ENCODE measurements around the gene OR1I1. TPM values are rescaled to one million over a fixed set of nuclear protein-coding genes. Genes with fewer than 3 reads are reported as not detected.
"Not testable (repeated sequence)": the region's sequence is repeated elsewhere in the genome, so short reads cannot be mapped to it uniquely, and the experiment has no call there.

OR1I1 gene
- polyA plus RNA-seq, 4 donors, result 0.03 to 0.14 (median 0.06) TPM; not detected in 1

DNA sequence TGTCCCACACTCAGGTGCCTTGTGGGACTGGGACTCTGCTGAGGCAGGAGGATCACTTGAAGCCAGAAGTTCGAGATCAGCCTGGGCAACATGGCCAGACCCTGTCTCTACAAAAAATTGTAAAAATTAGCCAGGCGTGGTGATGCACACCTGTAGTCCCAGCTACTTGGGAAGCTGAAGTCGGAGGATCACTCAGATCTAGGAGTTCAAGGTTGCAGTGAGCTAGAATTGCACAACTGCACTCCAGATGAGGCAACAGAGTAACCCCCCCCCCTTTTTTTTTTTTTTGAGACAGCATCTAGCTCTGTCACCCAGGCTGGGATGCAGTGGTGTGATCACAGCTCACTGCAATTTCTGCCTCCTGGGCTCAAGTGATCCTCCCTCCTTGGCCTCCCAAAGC, 14.2 kb downstream of the OR1I1 start:
- no peak for DNase-seq (ENCODE audit: low read depth in 4 of 4, low spot score in 3 of 4)

DNA sequence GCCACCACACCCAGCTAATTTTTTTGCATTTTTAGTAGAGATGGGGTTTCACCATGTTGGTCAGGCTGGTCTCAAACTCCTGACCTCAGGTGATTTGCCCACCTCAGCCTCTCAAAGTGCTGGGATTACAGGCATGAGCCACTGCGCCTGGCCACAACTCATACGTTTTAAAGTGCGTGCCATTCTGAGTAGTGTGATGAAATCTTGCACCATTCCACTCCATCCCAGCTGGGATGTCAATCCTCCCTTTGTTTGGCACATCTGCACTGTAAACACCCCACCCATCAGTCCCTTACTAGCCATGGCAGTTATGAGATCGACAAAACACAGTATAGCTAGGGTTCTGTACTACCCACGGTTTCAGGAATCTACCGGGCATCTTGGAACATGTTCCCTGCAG, 16.0 kb downstream of the OR1I1 start:
- not testable (repeated sequence) for DNase-seq (ENCODE audit: low read depth in 4 of 4, low spot score in 3 of 4)

DNA sequence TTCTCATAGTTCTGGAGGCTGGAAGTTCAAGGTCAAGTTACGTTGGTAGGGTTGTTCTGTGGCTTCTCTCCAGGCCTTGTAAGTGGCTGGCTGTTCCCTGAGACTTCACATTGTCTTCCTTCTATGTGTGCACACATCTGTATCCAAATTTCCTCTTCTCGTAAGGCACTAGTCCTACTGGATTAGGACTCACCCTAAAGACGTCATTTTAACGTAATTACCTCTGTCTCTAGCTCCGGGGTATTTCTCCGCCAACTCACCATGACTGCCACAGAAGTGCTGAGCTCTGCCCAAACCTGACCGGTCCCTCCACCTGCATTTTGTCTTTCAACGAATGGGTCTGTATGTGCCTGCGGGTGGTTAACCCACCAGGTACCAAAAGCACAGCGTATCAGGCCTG, 16.4 kb downstream of the OR1I1 start:
- DNase-seq (ENCODE audit: low read depth in 4 of 4, low spot score in 3 of 4), result no peak

DNA sequence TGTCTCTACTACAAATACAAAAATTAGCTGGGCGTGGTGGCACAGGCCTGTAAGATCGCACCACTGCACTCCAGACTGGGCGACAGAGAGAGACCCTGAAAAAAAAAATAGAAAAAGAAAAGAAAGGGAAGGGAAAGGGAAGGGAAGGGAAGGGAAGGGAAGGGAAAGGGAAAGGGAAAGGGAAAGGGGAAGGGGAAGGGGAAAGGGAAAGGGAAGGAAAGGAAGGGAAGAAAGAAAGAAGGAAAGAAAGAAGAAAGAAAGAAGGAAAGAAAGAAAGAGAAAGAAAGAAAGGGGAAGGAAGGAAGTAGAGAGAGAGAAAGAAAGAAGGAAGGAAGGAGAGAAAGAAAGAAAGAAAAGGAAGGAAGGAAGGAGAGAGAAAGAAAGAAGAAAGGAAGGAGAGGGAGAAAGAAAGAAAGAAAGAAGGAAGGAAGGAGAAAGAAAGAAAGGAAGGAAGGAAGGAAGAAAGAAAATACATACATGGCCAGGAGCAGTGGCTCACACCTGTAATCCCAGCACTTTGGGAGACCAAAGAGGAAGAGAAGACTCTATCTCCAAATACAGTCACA, 17.1 kb downstream of the OR1I1 start:
- no peak for DNase-seq (ENCODE audit: low read depth in 4 of 4, low spot score in 3 of 4)

DNA sequence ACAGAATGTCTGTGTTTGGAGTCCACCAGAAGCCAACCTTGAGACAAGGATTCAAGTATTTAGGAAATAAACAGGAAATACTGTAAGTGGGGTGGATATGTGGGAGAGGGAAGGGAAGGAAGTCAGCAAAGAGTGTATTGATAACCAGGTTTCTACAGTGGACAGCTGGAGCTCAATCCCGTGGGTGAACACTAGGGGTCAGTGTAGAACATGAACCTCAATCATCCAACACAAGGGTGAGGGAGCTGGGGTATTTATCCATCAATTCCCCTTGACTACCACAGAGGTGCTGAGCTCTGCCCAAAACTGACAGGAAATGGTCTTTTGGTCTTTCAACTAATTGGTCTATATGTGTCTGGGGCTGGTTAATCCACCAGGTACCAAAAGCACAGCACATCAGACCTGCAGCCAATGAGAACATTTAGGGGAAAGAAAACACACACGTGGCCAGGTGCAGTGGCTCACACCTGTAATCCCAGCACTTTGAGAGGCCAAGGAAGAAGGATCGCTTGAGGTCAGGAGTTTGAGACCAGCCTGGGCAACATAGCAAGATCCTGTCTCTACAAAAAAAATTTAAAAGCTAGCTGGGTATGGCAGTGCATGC, 19.6 kb downstream of the OR1I1 start:
- no peak for DNase-seq (ENCODE audit: low read depth in 4 of 4, low spot score in 3 of 4)

DNA sequence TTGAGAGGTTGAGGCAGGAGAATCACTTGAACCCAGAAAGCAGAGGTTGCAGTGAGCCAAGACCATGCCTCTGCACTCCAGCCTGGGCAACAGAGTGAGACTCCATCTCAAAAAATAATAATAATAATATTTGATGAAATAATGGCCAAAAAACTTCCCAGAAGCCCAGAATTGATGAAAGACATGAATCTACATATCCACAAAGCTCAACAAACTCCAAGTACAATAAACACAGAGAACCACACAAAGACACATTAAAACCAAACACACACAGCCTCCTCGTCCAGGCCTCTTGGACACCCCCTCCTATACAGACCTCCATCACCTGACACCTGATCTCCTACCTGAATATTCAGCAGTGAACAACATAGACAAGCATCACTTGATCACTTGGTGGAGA, 22.0 kb downstream of the OR1I1 start:
- no peak for DNase-seq (ENCODE audit: low read depth in 4 of 4, low spot score in 3 of 4)

DNA sequence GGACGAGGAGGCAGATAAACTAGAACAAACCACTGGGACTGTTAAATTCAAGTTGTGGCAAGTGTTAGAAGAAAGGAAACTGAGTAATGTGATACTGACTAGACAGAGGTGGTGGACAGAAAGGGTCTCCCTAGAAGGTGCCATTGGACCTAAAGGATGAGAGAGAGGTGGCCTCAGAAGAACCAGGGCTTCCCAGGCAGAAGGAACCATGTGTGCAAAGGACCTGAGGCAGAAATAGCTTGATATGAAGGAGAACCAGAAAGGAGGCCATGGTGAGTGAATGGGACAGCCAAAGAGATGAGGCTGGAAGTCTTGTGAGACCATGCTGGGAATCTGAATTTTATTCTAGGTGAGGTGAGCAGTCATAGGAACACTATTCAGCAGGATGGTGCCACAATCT, 22.4 kb downstream of the OR1I1 start:
- DNase-seq (ENCODE audit: low read depth in 4 of 4, low spot score in 3 of 4), result no peak

DNA sequence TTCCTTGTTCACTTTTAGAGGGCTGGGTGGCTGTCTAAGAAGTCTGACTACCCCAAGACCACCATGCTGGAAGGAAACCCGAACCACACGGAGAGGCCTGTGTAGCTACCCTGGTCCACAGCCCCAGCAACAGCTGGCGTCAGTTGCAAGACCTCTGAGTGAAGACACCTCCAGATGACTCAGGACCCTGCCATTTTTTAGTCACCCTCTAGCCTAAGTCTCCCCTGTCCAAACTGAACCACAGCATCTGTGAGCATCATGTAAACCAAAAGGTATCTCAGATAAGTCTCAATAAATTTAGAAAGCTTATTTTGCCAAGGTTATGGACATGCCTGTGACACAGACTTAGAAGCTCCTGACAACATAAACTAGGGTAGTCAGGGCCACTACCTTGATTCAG, 23.0 kb downstream of the OR1I1 start:
- DNase-seq (ENCODE audit: low read depth in 4 of 4, low spot score in 3 of 4), result no peak

DNA sequence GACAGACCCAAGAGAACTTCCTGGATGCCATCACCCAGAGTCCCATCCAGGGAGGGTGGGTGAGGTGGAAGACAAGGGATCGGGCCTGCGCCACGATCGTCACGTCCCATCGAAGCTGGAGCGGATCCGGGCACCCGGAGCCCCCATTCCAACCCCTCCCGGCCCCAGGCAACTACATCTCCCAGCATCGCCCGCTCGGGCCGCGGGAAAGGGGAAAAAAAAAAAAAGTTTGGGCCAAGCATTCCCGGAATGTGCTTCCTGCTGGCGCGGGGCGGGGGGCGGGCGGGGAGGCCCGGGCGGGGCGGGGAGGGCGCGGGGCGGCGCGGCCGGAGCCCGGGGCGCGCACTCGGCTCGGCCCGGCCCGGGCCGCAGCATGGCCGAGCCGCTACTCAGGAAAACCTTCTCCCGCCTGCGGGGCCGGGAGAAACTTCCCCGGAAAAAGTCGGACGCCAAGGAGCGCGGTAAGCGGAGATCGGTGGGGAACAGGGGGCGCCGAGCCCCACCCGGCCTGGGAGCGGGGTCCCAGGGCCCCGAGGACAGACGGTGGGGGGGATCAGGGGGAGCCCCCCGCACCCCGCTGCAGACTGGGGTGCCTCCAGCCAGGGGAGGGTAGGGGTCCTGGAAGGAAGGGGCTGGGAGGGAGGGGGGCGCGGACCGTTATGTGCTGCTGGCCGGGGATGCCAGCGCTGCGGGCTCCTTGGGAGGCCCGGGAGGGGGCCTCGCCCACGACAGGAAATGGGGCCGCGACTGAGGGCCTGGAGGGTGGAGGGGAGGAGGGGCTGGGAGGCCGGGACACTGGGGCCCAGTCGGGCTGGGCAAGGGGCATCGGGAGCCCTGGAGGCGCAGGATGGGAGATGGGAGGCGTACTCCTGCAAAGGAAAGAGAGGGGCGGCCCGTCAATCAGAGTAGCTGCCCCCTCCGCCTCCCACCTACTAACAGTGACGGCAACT, 25.3 kb downstream of the OR1I1 start, which contains the start of gene SYDE1:
Gene SYDE1 (plus strand): TSS at position 341 of the 950 bp plus-strand sequence. CDS start 33 bp downstream, at position 374.
- no peak for DNase-seq (ENCODE audit: low read depth in 4 of 4, low spot score in 3 of 4)

DNA sequence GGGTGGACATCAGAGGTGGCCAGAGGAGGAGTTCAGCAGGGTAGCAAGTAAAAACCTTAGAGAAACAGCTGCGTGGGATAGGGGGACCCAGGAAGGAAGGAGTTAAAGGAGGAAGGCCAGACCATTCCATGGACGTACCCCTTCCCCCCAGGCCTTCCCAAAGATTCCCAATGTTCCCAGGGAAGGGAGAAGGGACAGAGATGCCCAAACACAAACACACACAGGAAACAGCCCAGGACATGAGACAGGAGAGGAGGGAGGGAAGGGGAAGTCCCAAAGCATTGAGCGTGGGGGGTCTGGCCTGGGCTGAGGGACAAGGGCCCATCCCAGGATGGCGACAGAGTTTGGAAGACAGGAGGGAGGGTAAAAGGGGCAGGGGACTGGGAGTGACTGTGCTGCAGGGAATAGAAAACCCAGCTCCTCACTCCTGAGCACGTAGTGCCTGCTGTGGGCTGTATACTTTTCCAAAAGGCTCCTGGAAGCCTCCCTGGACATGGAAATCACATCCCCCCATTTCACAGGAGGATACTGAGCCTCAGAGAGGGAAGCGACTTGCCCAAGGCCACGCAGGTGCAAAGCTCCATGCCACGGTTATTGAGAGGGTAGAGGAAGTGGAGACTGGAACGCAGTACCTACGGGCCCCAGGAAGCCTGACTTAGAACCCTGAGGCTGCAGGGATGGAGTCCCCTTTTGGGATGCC, 26.3 kb downstream of the OR1I1 start:
- DNase-seq (ENCODE audit: low read depth in 4 of 4, low spot score in 3 of 4), result no peak

DNA sequence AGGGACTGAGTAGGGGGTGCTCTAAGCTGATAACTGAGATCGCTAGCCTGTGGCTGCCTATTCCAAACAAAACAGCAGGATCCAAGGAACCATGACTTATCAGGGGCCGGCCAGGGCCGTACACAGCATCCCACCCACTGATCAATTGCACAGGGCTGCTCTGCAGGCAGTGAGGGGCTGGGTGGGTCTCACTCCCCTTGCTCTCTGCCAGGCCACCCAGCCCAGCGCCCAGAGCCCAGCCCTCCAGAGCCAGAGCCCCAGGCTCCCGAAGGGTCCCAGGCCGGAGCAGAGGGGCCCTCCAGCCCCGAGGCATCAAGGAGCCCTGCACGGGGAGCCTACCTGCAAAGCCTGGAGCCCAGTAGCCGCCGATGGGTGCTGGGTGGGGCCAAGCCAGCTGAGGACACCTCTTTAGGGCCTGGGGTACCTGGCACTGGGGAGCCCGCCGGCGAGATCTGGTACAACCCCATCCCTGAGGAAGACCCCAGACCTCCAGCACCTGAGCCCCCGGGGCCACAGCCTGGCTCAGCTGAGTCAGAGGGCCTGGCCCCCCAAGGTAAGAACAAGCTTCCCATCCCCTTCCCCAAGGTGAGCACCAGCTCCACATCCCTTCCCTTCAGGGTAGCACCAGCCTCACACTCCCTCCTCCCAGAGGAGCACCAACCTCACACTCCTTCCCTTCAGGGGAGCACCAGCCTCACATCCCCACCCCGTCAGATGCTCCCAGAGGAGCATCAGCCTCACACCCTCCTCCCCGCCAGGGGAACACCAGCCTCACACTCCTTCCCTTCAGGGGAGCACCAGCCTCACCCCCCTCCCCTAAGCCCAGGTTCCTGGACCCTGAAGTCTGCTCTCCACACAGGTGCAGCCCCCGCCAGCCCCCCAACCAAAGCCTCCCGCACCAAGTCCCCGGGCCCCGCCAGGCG, 27.1 kb downstream of the OR1I1 start:
- no peak for DNase-seq (ENCODE audit: low read depth in 4 of 4, low spot score in 3 of 4)

DNA sequence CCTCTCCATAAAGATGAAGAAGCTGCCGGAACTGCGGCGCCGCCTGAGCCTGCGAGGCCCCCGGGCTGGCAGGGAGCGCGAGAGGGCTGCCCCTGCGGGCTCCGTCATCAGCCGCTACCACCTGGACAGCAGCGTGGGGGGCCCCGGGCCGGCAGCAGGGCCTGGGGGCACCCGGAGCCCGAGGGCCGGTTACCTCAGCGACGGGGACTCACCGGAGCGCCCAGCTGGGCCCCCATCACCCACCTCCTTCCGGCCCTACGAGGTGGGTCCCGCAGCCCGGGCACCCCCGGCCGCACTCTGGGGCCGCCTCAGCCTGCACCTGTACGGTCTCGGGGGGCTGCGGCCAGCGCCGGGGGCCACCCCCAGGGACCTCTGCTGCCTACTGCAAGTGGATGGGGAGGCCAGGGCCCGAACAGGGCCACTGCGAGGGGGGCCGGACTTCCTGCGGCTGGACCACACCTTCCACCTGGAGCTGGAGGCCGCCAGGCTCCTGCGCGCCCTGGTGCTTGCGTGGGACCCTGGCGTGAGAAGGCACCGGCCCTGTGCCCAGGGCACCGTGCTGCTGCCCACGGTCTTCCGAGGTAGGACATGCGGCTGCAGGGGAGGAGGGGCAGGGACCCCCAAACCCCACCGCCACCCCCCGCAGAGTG, 27.9 kb downstream of the OR1I1 start:
- DNase-seq (ENCODE audit: low read depth in 4 of 4, low spot score in 3 of 4), result no peak

DNA sequence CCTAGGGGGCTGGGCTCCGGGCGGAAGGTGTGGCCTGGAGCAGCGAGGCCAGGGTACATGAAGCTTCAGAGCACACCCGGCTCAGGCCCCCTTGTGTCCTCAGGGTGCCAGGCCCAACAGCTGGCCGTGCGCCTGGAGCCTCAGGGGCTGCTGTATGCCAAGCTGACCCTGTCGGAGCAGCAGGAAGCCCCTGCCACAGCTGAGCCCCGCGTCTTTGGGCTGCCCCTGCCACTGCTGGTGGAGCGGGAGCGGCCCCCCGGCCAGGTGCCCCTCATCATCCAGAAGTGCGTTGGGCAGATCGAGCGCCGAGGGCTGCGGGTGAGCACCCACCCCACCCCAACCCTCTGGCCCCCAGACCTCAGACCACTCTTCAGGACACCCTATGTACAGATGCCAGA, 28.4 kb downstream of the OR1I1 start:
- DNase-seq (ENCODE audit: low read depth in 4 of 4, low spot score in 3 of 4), result no peak

DNA sequence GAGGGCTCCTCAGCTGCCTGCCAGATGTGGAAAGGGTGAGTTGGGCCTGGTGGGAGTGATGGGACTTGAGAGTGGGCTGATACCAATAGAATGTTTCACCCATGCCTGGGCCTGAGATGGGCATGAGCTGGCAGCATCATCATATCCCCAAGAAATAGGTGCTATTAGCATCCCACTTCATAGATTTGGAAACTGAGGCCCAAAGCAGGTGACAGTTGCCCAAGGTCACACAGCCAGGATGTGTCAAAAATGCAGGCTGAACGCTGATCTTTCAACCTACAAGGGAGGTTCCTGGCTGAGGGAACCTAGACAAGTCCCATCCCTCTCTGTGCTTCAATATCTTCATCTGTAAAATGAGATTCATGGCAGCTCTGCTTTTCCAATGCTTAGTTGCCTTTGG, 29.7 kb downstream of the OR1I1 start:
- no peak for DNase-seq (ENCODE audit: low read depth in 4 of 4, low spot score in 3 of 4)

DNA sequence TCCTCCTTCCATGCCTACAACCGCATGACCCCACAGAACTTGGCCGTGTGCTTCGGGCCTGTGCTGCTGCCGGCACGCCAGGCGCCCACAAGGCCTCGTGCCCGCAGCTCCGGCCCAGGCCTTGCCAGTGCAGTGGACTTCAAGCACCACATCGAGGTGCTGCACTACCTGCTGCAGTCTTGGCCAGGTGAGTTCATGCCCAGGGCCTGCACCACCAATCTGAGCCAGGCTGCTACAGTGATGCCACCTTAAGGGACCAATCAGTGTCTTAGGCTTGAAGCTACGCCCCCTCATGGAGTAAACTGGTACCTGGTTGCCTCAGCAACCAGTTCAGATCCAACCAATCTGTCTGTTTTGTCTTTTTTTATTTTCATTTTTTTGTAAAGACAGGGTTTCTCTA, 30.4 kb downstream of the OR1I1 start:
- no peak for DNase-seq (ENCODE audit: low read depth in 4 of 4, low spot score in 3 of 4)

DNA sequence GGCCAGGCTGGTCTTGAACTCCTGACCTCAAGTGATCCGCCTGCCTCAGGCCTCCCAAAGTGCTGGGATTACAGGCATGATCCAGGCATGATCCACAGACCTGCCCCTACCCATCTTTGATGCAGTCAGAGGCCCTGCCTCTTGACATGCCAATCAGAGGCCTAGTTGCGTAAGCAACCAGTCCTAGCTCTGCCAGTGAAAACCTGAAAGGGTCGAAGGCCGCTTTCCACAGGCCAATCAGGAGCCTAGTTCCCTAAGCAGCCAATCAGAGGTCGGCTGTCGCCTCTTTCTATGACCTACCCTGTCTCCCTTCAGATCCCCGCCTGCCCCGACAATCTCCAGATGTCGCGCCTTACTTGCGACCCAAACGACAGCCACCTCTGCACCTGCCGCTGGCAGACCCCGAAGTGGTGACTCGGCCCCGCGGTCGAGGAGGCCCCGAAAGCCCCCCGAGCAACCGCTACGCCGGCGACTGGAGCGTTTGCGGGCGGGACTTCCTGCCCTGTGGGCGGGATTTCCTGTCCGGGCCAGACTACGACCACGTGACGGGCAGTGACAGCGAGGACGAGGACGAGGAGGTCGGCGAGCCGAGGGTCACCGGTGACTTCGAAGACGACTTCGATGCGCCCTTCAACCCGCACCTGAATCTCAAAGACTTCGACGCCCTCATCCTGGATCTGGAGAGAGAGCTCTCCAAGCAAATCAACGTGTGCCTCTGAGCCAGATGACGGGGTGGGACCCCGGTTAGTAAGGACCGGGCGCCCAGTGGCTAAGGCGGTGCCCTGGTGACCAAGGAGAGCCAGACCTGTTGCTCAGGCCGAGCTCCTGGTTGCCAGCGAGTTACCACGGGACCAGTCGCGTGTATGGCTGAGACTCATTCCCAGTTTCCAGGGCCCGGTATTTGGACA, 31.5 kb downstream of the OR1I1 start:
- no peak for DNase-seq (ENCODE audit: low read depth in 4 of 4, low spot score in 3 of 4)

DNA sequence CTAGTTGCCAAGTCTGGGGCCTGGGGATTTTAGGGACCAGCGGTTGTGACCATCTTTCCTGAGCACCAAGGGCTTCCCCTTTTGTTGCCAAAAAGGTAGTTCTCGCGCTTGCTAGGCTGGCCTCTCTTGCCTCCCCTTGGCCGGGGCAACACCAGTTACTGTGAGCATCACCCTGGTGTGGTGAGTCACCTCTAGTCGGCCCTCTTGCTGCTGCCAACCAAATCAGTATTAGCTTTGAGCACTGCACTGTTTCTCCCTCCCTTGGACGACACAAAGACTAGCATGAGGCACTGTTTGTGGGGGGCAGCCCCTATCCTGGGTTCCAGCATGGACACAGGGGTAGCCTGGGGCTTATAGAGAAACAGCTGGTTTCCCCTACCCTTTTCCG, 32.1 kb downstream of the OR1I1 start:
- DNase-seq (ENCODE audit: low read depth in 4 of 4, low spot score in 3 of 4), result no peak

DNA sequence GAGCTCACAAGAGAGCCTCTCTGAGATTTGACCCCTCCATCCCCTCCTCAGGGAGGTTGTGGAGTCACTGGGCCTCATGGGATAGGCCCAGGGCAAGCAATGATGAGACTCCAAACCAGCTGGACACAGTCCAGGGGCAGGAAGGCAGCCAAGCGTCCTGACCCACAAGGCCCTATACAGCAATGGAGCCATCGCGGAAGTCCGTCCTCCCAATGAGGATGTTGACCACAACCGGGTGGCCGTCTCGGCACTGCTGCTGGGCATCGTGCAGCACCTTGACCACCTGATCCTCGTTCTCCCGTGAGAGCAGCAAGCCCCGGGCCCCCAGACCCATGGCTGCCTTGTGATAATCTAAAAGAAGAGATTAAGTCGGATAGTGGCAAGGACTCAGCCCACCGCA, 33.1 kb downstream of the OR1I1 start:
- DNase-seq (ENCODE audit: low read depth in 4 of 4, low spot score in 3 of 4), result no peak

Measured in left renal pelvis (tissue), 4 donors.